NCI-H2171 (cell line): Measurements from ENCODE around the gene SLC30A3.
"Not testable (repeated sequence)": the region's sequence is repeated elsewhere in the genome, so short reads cannot be mapped to it uniquely, and the experiment has no call there.

Experiments used
- DNase-seq: peaks from one replicate; lab custom pipeline; 2025; lab: John Stamatoyannopoulos, UW

The SLC30A3 gene

GRCh38 chr2:27262379-27263286 lies at the start of gene SLC30A3:
Gene SLC30A3 (minus strand): TSS chr2:27263047. CDS start chr2:27262906, 141 bp downstream.
- peak; percentile 46 for DNase-seq

DNA sequence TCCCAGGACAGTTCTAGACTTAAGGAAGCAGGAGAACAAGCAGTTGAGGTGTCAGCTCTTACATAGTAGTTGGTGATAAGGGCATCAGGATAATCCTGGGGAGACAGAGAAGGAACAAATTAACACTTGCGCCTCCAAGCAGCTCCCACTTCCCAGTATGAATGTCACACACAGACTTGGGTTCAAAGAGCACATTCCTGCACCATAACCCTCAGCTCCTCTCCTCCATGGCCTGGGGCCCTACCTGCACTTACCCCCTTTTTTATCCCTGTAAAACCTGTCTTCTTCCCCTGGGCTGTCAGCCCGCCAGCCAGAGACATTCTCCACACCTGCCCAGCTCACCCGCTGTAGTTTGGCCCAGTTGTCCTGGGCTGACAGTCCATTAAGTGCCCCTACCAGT lies 49.3 kb upstream of the SLC30A3 start:
- DNase-seq, result no peak

DNA sequence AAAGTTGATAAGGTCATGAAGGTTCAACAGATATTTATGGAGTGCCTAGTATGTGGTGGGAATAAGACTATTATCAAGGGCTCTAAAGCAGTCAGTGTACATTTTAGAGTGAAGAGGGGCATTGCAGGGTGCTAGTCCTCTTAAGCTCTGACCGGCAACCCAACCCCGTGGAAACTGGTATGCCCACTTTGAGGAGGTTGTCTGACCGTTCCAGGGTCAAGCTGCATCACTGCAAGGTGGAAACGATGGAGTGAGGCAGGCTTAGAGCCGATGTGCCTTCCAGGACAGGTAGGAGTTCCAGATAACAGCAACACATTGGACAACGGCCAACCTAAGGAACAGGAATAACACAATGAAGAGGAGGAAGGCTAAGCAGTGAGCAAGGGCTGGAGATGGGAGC lies 46.8 kb upstream of the SLC30A3 start:
- no peak for DNase-seq

- DNase-seq, result peak; percentile 28
Observed at GRCh38 chr2:27308359-27308881, 45.6 kb upstream of the SLC30A3 start, which contains the start of gene UCN. Gene UCN (minus strand): TSS chr2:27308445. CDS start chr2:27307895, 550 bp downstream.

DNA sequence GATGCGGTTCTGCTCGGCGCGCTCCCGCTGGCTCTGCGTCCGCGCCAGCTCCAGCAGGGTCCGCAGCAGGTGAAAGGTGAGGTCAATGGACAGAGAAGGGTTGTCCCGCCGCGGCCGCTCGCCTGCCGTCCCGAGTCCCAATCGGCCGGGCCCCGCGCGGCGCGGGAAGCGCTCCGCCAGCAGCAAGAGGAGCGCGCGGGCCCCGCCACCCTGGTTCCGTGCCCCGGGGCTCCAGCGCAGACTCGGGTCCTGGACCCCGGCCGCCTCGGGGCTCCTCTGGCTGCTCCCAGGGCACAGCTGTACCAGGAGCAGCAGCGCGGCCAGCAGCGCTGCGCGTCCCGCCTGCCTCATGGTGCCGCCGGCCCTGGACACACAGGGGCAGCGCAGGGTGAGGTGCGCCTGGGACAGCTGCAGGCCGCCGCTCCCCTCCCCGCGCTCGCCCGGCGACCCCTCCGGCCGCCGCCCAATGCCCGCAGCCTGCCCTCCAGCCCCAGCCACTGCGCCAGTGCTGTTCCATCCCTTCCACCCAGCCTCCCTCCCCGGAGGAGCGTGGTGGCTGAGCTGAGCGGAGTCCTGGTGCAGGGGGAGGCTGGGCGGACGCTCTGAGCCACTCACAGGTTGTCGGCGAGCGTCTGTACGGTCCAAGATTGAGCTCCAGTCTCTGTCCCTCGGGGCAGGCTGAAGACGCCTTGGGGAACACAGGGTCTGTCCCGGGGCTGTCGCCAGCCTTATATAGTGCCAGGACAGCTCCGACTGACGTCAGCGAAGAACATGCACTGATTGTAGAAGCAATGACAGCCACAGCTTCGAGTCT lies 44.9 kb upstream of the SLC30A3 start:
- peak; percentile 16 for DNase-seq

DNA sequence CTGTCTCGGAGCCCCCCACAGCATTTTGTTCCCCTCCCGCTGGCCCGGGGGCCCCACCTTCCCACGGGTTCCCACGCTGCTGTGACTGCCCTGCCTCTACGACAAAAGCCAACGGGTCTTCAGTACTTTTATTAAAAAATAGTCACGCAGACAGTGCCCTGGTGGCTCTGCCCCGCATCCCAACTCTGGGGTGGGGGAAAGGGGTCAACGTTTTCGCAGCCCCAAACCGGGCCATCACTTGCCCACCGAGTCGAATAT lies 44.4 kb upstream of the SLC30A3 start:
- no peak for DNase-seq

- peak; percentile 28 for DNase-seq
Observed at GRCh38 chr2:27306573-27307286, 43.9 kb upstream of the SLC30A3 start.

GRCh38 chr2:27306136-27306535 lies 43.3 kb upstream of the SLC30A3 start:
- no peak for DNase-seq

GRCh38 chr2:27305516-27305915 lies 42.7 kb upstream of the SLC30A3 start:
- DNase-seq, result no peak

DNA sequence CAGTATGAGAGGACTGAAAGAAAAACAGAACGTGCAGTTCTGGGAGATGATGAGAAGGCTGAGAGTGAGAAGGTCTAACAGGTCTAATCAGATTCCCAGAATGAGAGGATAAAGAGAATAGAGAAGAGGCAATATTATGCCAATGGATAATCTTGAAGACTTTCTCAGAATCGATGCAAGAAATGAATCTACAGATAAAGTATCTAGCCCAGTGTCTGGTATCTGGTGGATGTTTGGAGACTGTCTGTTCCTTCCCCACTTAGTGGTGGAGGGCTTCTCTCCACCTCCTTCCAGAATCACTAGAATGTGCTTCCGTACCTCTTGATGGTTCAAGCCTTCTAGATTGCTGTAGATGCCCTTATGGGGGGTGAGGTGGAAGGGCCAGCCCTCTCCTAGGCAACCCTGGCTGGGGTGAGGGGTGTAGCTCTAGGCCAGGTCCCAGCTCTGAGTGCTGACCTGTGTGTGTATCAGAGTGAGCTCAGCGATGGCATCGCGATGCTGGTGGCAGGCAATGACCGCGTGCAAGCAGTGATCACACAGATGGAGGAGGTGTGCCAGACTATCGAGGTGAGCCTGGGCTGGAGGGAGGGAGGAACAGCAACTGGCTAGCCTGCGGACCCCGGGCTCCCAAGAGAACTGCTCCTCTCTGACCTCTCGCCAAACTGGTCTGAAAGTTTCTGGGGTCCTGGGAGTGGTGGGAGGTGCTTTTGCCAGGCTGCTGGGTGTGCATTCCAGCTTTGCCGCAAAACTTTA lies 41.8 kb upstream of the SLC30A3 start:
- DNase-seq, result no peak

GRCh38 chr2:27303093-27304025 lies 40.5 kb upstream of the SLC30A3 start:
- DNase-seq, result peak; percentile 85

GRCh38 chr2:27300606-27301005 lies 37.8 kb upstream of the SLC30A3 start:
- DNase-seq, result not testable (repeated sequence)

GRCh38 chr2:27298391-27299080 lies 35.7 kb upstream of the SLC30A3 start:
- no peak for DNase-seq

DNA sequence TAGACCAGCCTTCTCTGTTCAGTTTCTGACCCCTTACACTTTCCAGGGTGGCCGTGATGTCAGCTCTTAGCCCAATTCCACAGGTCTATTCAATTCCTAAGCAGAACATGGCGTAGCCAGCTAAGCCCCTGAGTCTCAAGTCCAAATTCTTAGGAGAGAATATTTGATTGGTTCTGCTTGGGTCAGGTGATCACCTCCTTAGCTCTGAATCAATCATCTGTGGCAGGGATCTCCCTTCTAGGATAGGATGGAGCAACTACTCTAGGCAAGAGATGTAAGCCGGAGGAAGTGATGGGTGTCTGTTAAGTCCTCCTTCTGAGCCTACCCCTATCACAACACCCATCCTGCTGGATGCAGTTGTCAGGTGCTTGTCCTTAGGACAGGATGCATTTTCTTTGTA lies 34.3 kb upstream of the SLC30A3 start:
- no peak for DNase-seq

GRCh38 chr2:27296481-27296880 lies 33.6 kb upstream of the SLC30A3 start:
- no peak for DNase-seq

DNA sequence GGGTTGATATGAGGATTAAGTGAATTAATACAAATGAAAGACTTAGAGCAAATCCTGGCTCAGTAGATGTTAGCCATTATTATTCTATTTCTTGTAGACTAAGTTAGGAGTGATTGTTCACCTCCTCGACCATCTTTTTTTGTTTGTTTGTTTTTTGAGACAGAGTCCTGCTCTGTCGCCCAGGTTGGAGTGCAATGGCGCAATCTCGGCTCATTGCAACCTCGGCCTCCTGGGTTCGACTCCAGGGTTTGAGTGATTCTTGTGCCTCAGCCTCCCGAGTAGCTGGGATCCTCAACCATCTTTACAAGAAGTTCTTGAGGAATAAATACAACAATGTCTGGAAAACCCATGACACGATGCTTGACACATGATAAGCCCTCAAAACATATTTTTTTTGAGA lies 32.1 kb upstream of the SLC30A3 start:
- DNase-seq, result no peak

GRCh38 chr2:27291865-27292264 lies 29.0 kb upstream of the SLC30A3 start:
- DNase-seq, result no peak

DNA sequence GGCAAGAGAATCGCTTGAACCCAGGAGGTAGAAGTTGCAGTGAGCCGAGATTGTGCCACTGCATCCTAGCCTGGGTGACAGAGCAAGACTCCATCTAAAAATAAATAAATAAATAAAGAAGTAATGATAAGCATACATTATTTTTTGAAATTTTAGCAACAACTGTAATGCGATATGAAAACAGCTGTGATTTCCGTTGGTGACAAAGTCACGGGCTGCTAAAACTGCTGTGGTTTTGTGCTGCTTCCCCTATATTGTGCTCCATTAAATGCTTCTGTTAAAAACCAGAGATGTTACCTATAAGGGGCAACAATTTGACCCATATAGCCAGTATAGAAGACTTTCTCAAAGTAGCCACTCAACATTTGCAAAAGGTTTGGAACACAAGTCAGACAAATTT lies 27.7 kb upstream of the SLC30A3 start:
- DNase-seq, result no peak

DNA sequence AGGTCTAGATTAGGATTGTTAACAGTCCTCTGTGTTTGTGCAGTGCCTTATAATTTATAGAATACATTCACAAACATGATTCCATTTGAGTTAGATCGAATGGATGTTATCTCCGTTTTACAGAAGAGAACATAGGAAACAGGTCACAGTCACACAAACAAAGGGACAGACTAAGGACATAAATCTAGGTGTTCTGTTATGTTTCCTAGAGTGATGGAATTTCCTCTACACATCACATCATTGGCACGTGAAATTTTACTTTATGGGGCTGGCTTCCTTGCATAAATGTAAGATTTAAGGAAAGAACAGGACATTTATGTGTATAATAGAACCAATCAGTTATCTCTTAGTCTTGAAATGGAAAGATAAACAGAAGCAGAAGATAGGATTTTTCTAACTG lies 25.8 kb upstream of the SLC30A3 start:
- DNase-seq, result no peak

GRCh38 chr2:27285481-27285880 lies 22.6 kb upstream of the SLC30A3 start:
- no peak for DNase-seq
